Natural killer cell (primary cell): ENCODE results near the gene HMGCLL1. TPM values are rescaled to one million over a fixed set of nuclear protein-coding genes. Genes with fewer than 3 reads are reported as not detected.

ENCODE experiments used
- ATAC-seq, 3 donors: fragments of 150-1000 bp in 2 of 3; fragments of 200-7000 bp in 1 of 3; cut with Tn5 transposase; 1 replicate in 1 of 3; 2 replicates in 2 of 3; pipeline ENCODE4 v1.10.0; 2021; ENCODE audit warnings: mild to moderate bottlenecking in 2 of 3, moderate library complexity in 2 of 3
- DNase-seq, 2 donors: peaks; one replicate each; pipeline versions ENCODE4 v3.0.0 to v3.0.0-alpha.2; 2013 to 2021; ENCODE audit warnings: mixed read lengths in 1 of 2
- H3K27ac ChIP-seq: one replicate; pipeline ENCODE4 v1.5.1; 2013; ENCODE audit warnings: mild to moderate bottlenecking, low read length
- H3K27me3 ChIP-seq: one replicate; pipeline ENCODE4 v1.6.1; 2013; ENCODE audit warnings: low read length; ENCODE audit not compliant: control insufficient read depth, insufficient read depth
- H3K36me3 ChIP-seq: one replicate; pipeline ENCODE4 v1.6.1; 2013; ENCODE audit warnings: low read length; ENCODE audit not compliant: control insufficient read depth, insufficient read depth
- H3K4me1 ChIP-seq: one replicate; pipeline ENCODE4 v1.6.1; 2013; ENCODE audit warnings: low read length; ENCODE audit not compliant: control insufficient read depth, insufficient read depth
- H3K4me3 ChIP-seq: one replicate; pipeline ENCODE4 v1.5.1; 2013; ENCODE audit warnings: low read length
- H3K9me3 ChIP-seq: one replicate; pipeline ENCODE4 v1.6.1; 2013; ENCODE audit warnings: low read length; ENCODE audit not compliant: control insufficient read depth, insufficient read depth
- H3K27ac Mint-ChIP-seq, 2 donors: one replicate each; pipeline ENCODE4 v1.8.0; 2022; ENCODE audit warnings: mild to moderate bottlenecking in 2 of 2, mixed read lengths in 2 of 2, moderate library complexity in 1 of 2
- H3K27me3 Mint-ChIP-seq, 2 donors: one replicate each; pipeline ENCODE4 v1.8.0; 2022; ENCODE audit warnings: low read depth in 2 of 2, mixed read lengths in 2 of 2
- H3K36me3 Mint-ChIP-seq: one replicate; pipeline ENCODE4 v1.8.0; 2022; ENCODE audit warnings: mixed read lengths
- H3K4me1 Mint-ChIP-seq, 2 donors: one replicate each; pipeline ENCODE4 v1.8.0; 2022; ENCODE audit warnings: mixed read lengths in 2 of 2
- H3K4me3 Mint-ChIP-seq: one replicate; pipeline ENCODE4 v1.8.0; 2022; ENCODE audit warnings: mild to moderate bottlenecking, moderate library complexity, mixed read lengths
- H3K9me3 Mint-ChIP-seq, 2 donors: one replicate each; pipeline ENCODE4 v1.8.0; 2022; ENCODE audit warnings: mixed read lengths in 2 of 2
- WGBS: methylation state at CpG from one replicate; pipeline ENCODE4 v1.1.7; 2013; ENCODE audit warnings: missing lambda C conversion rate; ENCODE audit not compliant: insufficient coverage; 5-methylcytosine and 5-hydroxymethylcytosine counted together
- intact Hi-C: fragments of 100-400 bp; cut with micrococcal nuclease; formaldehyde crosslinking; loops from one replicate; pipeline ENCODE4 v1.14.2; 2022
- total RNA-seq, 4 donors: library from RNA; stranded (reverse); fragments of 120-200 nt in 1 of 4; gene quantifications; one replicate each; pipeline versions ENCODE4 v1.2.3 to v1.2.4, GENCODE V29; 2013 to 2022
- TF ChIP-seq, protein P1 (sequence below): fragments of 200-600 bp; IDR thresholded peaks from one replicate; pipeline ENCODE4 v1.8.0; 2022; ENCODE audit warnings: antibody characterized with exemption

The HMGCLL1 gene
- total RNA-seq, 3 donors from 2014 or later (not counting 1 experiment from before 2014, with no cell fraction given): not detected

DNA sequence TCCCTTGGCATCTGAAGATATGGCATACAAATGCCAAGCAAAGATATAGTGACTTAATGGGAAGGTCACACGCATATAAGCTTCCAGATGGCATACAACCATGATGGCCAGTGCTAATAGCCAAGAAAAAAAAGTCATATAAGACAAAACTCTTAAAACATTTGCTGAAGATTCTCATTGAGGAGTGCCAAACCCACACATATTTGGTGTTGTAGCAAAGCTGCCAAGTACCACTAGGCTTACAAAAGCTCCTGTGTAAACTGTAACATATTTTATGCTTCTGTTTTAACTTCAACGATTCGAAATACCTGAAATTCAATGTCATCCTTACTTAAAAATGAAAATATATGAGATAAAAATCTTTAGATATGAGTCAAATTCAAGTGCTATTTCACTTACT lies 123.0 kb downstream of the HMGCLL1 start:
- no peaks in the 10 kb centered on the region for H3K36me3 Mint-ChIP-seq
- no peak overlapping the region for H3K27ac ChIP-seq

DNA sequence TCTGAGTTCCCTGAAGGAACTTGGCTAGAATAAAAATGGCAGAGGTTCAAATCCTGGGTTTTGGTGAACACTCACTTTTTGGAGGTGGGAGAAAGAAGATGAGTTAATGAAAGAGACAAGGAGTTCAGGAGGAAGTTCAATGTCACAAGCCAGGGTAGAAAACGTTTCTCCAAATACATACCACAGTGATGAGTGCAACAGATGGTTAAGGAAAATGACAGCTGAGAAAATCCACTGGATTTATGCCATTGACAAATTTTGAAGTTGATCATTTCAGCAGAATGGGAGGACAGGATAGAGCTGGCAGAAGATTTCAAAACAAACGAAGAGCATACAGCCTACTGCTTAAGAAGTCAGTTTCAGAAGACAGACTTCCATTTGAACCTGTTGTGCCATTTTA lies 129.0 kb downstream of the HMGCLL1 start:
- intact Hi-C loops: no loop called here
- Histone ChIP-seq H3K4me1 (no peaks in the 10 kb centered on the region), H3K27me3 (no peaks in the 10 kb centered on the region), H3K9me3 (no peaks in the 10 kb centered on the region), H3K4me3 (no peak overlapping the region), H3K27ac (no peak overlapping the region), H3K36me3 (no peaks in the 10 kb centered on the region)
- no peak for DNase-seq
- 100% methylated on average over 1 of the region's 2 CpGs for WGBS
- H3K36me3 Mint-ChIP-seq: no peaks in the 10 kb centered on the region
- ATAC-seq: no peak
- H3K27me3 Mint-ChIP-seq: no peaks in the 10 kb centered on the region
- TF ChIP-seq, protein P1, sequence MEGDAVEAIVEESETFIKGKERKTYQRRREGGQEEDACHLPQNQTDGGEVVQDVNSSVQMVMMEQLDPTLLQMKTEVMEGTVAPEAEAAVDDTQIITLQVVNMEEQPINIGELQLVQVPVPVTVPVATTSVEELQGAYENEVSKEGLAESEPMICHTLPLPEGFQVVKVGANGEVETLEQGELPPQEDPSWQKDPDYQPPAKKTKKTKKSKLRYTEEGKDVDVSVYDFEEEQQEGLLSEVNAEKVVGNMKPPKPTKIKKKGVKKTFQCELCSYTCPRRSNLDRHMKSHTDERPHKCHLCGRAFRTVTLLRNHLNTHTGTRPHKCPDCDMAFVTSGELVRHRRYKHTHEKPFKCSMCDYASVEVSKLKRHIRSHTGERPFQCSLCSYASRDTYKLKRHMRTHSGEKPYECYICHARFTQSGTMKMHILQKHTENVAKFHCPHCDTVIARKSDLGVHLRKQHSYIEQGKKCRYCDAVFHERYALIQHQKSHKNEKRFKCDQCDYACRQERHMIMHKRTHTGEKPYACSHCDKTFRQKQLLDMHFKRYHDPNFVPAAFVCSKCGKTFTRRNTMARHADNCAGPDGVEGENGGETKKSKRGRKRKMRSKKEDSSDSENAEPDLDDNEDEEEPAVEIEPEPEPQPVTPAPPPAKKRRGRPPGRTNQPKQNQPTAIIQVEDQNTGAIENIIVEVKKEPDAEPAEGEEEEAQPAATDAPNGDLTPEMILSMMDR: no peak
- peaks cover 3% of the 10 kb centered on the region in 2 donors for H3K9me3 Mint-ChIP-seq
- no peaks in the 10 kb centered on the region for H3K4me1 Mint-ChIP-seq
- no peak overlapping the region for H3K4me3 Mint-ChIP-seq
- no peak overlapping the region for H3K27ac Mint-ChIP-seq

More for the DNA sequence above, 123.0 kb downstream of the HMGCLL1 start:
- ATAC-seq (no peak), DNase-seq (no peak)
- TF ChIP-seq, protein P1: no peak
- H3K4me1 ChIP-seq: no peaks in the 10 kb centered on the region
- H3K27me3 ChIP-seq: no peaks in the 10 kb centered on the region
- Mint-ChIP-seq H3K27me3 (no peaks in the 10 kb centered on the region), H3K27ac (no peak overlapping the region), H3K9me3 (peaks cover 3 to 11% of the 10 kb centered on the region in 2 donors), H3K4me1 (no peaks in the 10 kb centered on the region), H3K4me3 (no peak overlapping the region)
- WGBS: 88% methylated on average over 1 of the region's 3 CpGs
- H3K4me3 ChIP-seq: no peak overlapping the region
- no peaks in the 10 kb centered on the region for H3K36me3 ChIP-seq
- H3K9me3 ChIP-seq: peaks cover 3% of the 10 kb centered on the region
- intact Hi-C loops: no loop called here

DNA sequence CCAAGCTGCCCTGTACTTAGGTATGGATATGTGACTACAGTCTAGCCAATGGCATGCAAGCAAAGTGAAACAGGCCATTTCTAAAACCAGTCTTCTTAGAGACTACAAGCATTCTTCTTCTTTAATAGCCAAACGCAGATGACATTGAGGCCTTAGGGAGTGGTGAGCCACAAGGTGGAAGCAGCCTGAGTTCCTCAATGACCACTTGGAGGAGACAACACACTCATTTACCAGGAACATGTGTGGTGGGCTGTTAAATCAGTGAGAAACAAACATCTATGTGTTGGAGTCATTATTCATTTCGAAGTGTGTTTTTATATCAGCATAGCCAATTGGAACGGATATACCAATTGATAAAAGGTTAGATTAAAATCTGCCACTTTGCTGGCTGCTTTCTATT lies 129.8 kb downstream of the HMGCLL1 start:
- no peak for DNase-seq
- Histone ChIP-seq H3K9me3 (no peaks in the 10 kb centered on the region), H3K27me3 (no peaks in the 10 kb centered on the region), H3K36me3 (no peaks in the 10 kb centered on the region), H3K4me1 (no peaks in the 10 kb centered on the region), H3K4me3 (no peak overlapping the region), H3K27ac (no peak overlapping the region)
- TF ChIP-seq, protein P1: no peak
- Mint-ChIP-seq H3K9me3 (peaks cover 3% of the 10 kb centered on the region in 2 donors), H3K4me1 (no peaks in the 10 kb centered on the region), H3K27me3 (no peaks in the 10 kb centered on the region), H3K27ac (no peak overlapping the region), H3K4me3 (no peak overlapping the region), H3K36me3 (no peaks in the 10 kb centered on the region)
- ATAC-seq: no peak
- 68% methylated on average over 3 of the region's 3 CpGs for WGBS
- intact Hi-C loops: no loop called here

DNA sequence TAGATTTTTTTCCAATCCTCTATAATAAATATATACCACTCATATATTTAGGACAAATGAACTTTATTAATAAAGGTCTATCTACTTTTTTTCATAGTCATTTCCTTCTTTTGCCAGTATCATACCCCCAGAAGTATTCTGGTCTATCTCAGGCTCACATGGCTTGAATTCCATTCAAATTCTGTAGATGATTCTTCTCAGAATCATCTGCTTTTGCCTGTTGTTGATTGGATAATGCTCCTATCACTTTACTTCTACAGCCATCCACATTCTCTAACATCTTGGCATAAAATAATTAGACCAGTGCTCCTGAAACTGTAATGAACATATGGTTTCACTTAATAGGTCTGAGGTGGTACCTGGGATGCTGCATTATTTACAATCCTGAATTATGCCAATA lies 130.5 kb downstream of the HMGCLL1 start:
- intact Hi-C loops: no loop called here
- DNase-seq (no peak), ATAC-seq (no peak)
- H3K27ac ChIP-seq: no peak overlapping the region
- H3K4me1 ChIP-seq: no peaks in the 10 kb centered on the region
- H3K4me3 ChIP-seq: no peak overlapping the region
- Mint-ChIP-seq H3K36me3 (no peaks in the 10 kb centered on the region), H3K27me3 (no peaks in the 10 kb centered on the region), H3K9me3 (peaks cover 3% of the 10 kb centered on the region in 2 donors), H3K4me1 (no peaks in the 10 kb centered on the region), H3K4me3 (no peak overlapping the region), H3K27ac (no peak overlapping the region)
- no peaks in the 10 kb centered on the region for H3K36me3 ChIP-seq
- H3K27me3 ChIP-seq: no peaks in the 10 kb centered on the region
- TF ChIP-seq, protein P1: no peak
- no peaks in the 10 kb centered on the region for H3K9me3 ChIP-seq
